Measurements from ENCODE around the gene VSIG10. TPM values are rescaled to one million over a fixed set of nuclear protein-coding genes. Genes with fewer than 3 reads are reported as not detected.

Gene VSIG10
- total RNA-seq, 2 experiments from 2014 or later = 9.2 to 14.4 TPM

GRCh38 chr12:118061873-118062843 is 41.7 kb downstream of the VSIG10 start:
- no peaks in the 10 kb centered on the region for H3K9me3 Mint-ChIP-seq (ENCODE audit: low read depth)
- DNase-seq (peak; percentile 43), ATAC-seq (peak; percentile 21)
- H3K36me3 Mint-ChIP-seq = peaks cover 6% of the 10 kb centered on the region
- H3K27me3 Mint-ChIP-seq = peaks cover 10% of the 10 kb centered on the region
- peaks cover 59% of the 10 kb centered on the region for H3K4me1 Mint-ChIP-seq
- peak overlapping the region; percentile 93 for H3K27ac Mint-ChIP-seq
- CTCF ChIA-PET = interaction anchor here (0.9 to 4.4 kb wide), 5 partner anchors 8 to 314 kb away, joined by 3 to 47 read pairs (median 4); partner anchors contain the start of genes RFC5 and SUDS3
- peak overlapping the region; percentile 83 for H3K4me3 Mint-ChIP-seq

GRCh38 chr12:118061011-118061872 is 42.6 kb downstream of the VSIG10 start, which contains the start of gene WSB2:
TSS of gene WSB2 (minus strand) at chr12:118061179. CDS start at chr12:118061048, 131 bp downstream.
- DNase-seq (peak; percentile 67), ATAC-seq (peak; percentile 50)
- Mint-ChIP-seq H3K27me3 (peaks cover 4% of the 10 kb centered on the region), H3K4me1 (peaks cover 53% of the 10 kb centered on the region), H3K36me3 (peaks cover 6% of the 10 kb centered on the region), H3K27ac (peak within 1 kb of the TSS; percentile 93), H3K4me3 (peak within 1 kb of the TSS; percentile 84), H3K9me3 (ENCODE audit: low read depth) (no peaks in the 10 kb centered on the region)
- CTCF ChIA-PET = interaction anchor here (0.6 to 2.3 kb wide), 7 partner anchors 11 to 1975 kb away, joined by 3 to 11 read pairs (median 3); partner anchors contain the start of genes PEBP1, RFC5 and SUDS3

- DNase-seq = peak; percentile 62
- Mint-ChIP-seq H3K4me3 (peak overlapping the region; percentile 84), H3K27ac (peak overlapping the region; percentile 91), H3K4me1 (peaks cover 52% of the 10 kb centered on the region), H3K27me3 (peaks cover 1% of the 10 kb centered on the region), H3K9me3 (ENCODE audit: low read depth) (no peaks in the 10 kb centered on the region), H3K36me3 (peaks cover 6% of the 10 kb centered on the region)
- CTCF ChIA-PET = interaction anchor here (0.6 to 2.3 kb wide), 9 partner anchors 11 to 1974 kb away, joined by 3 to 11 read pairs (median 3); partner anchors contain the start of genes PEBP1, RFC5 and SUDS3
- peak; percentile 57 for ATAC-seq
Measured at GRCh38 chr12:118060301-118061010, 43.4 kb downstream of the VSIG10 start.

- H3K9me3 Mint-ChIP-seq (ENCODE audit: low read depth) = no peaks in the 10 kb centered on the region
- ATAC-seq = no peak
- peak overlapping the region; percentile 84 for H3K4me3 Mint-ChIP-seq
- CTCF ChIA-PET = interaction anchor here (0.9 to 1.5 kb wide), 3 partner anchors 42 to 316 kb away, joined by 3 to 4 read pairs (median 3); partner anchors contain the start of genes PEBP1 and SUDS3
- H3K4me1 Mint-ChIP-seq = peaks cover 47% of the 10 kb centered on the region
- peaks cover 6% of the 10 kb centered on the region for H3K36me3 Mint-ChIP-seq
- DNase-seq = no peak
- H3K27me3 Mint-ChIP-seq = no peaks in the 10 kb centered on the region
- peak overlapping the region; percentile 91 for H3K27ac Mint-ChIP-seq
Measured at GRCh38 chr12:118059341-118060191, 44.2 kb downstream of the VSIG10 start.

GRCh38 chr12:118058881-118059280 is 44.9 kb downstream of the VSIG10 start:
- Mint-ChIP-seq H3K9me3 (ENCODE audit: low read depth) (no peaks in the 10 kb centered on the region), H3K4me3 (no peak overlapping the region), H3K27me3 (no peaks in the 10 kb centered on the region), H3K27ac (no peak overlapping the region), H3K4me1 (peaks cover 40% of the 10 kb centered on the region), H3K36me3 (peaks cover 6% of the 10 kb centered on the region)
- ATAC-seq (no peak), DNase-seq (no peak)
- CTCF ChIA-PET = interaction anchor here (1.2 to 1.5 kb wide), 2 partner anchors 77 to 317 kb away, joined by 3 to 4 read pairs; partner anchors contain the start of genes PEBP1 and SUDS3

- no peak for ATAC-seq
- Mint-ChIP-seq H3K4me1 (peaks cover 37% of the 10 kb centered on the region), H3K36me3 (peaks cover 8% of the 10 kb centered on the region), H3K27ac (no peak overlapping the region), H3K4me3 (no peak overlapping the region), H3K9me3 (ENCODE audit: low read depth) (no peaks in the 10 kb centered on the region), H3K27me3 (no peaks in the 10 kb centered on the region)
- CTCF ChIA-PET = no interaction called here
- no peak for DNase-seq
Measured at GRCh38 chr12:118058227-118058626, 45.6 kb downstream of the VSIG10 start.

GRCh38 chr12:118055865-118056773 is 47.7 kb downstream of the VSIG10 start:
- Mint-ChIP-seq H3K36me3 (peaks cover 19% of the 10 kb centered on the region), H3K27me3 (no peaks in the 10 kb centered on the region), H3K27ac (peak overlapping the region; percentile 61), H3K9me3 (ENCODE audit: low read depth) (no peaks in the 10 kb centered on the region), H3K4me3 (no peak overlapping the region), H3K4me1 (peaks cover 45% of the 10 kb centered on the region)
- CTCF ChIA-PET = interaction anchor here (0.8 to 4.4 kb wide), 5 partner anchors 8 to 181 kb away, joined by 3 to 47 read pairs (median 4); partner anchors contain the start of gene RFC5
- ATAC-seq (no peak), DNase-seq (no peak)

- ATAC-seq = peak; percentile 87
- Mint-ChIP-seq H3K4me1 (peaks cover 46% of the 10 kb centered on the region), H3K9me3 (ENCODE audit: low read depth) (no peaks in the 10 kb centered on the region), H3K27ac (no peak overlapping the region), H3K27me3 (no peaks in the 10 kb centered on the region), H3K4me3 (no peak overlapping the region), H3K36me3 (peaks cover 23% of the 10 kb centered on the region)
- DNase-seq = peak; percentile 86
- CTCF ChIA-PET = interaction anchor here (0.8 to 4.4 kb wide), 8 partner anchors 9 to 321 kb away, joined by 3 to 47 read pairs (median 6); partner anchors contain the start of gene SUDS3
Measured at GRCh38 chr12:118055144-118055557, 48.7 kb downstream of the VSIG10 start.

GRCh38 chr12:118053071-118053985 is 50.5 kb downstream of the VSIG10 start:
- H3K36me3 Mint-ChIP-seq = peaks cover 28% of the 10 kb centered on the region
- no peak overlapping the region for H3K4me3 Mint-ChIP-seq
- CTCF ChIA-PET = interaction anchor here (1.1 to 4.4 kb wide), 2 partner anchors 11 to 178 kb away, joined by 3 to 47 read pairs; no protein-coding TSS in a partner anchor
- DNase-seq = no peak
- ATAC-seq = no peak
- H3K9me3 Mint-ChIP-seq (ENCODE audit: low read depth) = no peaks in the 10 kb centered on the region
- no peaks in the 10 kb centered on the region for H3K27me3 Mint-ChIP-seq
- peaks cover 30% of the 10 kb centered on the region for H3K4me1 Mint-ChIP-seq
- H3K27ac Mint-ChIP-seq = peak overlapping the region; percentile 67

All from activated CD8-positive, alpha-beta memory T cell treated with anti-CD3 and anti-CD28 coated beads, Interleukin-2, amount 10 ng/mL, durations not matched to agents 7 days and 5 days (primary cell).